Gastroesophageal sphincter (tissue), 4 donors: ENCODE data around the gene C1QTNF4. TPM values are rescaled to one million over a fixed set of nuclear protein-coding genes. Genes with fewer than 3 reads are reported as not detected.

Experiments
- ATAC-seq: fragments of 150-250 bp; one replicate; pipeline ENCODE4 v1.9.1; 2016; ENCODE audit warnings: mild to moderate bottlenecking, moderate library complexity
- H3K27ac ChIP-seq, 4 donors: fragments of 200-600 bp; sonication (generic) in 3 of 4; 1 replicate in 3 of 4; 2 replicates in 1 of 4; pipeline ENCODE4 v1.5.1; 2016 to 2019
- H3K27me3 ChIP-seq: fragments of 200-600 bp; sonication (generic); one replicate; pipeline ENCODE4 v1.5.1; 2019
- H3K36me3 ChIP-seq, 2 donors: fragments of 200-600 bp; sonication (generic); one replicate each; pipeline ENCODE4 v1.5.1; 2019; ENCODE audit warnings: control low read depth in 1 of 2
- H3K4me1 ChIP-seq, 3 donors: fragments of 200-600 bp; sonication (generic); 1 replicate in 2 of 3; 2 replicates in 1 of 3; pipeline ENCODE4 v1.5.1; 2016 to 2019; ENCODE audit warnings: control low read depth in 2 of 3
- H3K4me3 ChIP-seq, 2 donors: fragments of 200-600 bp; sonication (generic); one replicate each; pipeline ENCODE4 v1.5.1; 2019; ENCODE audit warnings: mild to moderate bottlenecking in 1 of 2, moderate library complexity in 1 of 2
- H3K9me3 ChIP-seq, 3 donors: fragments of 200-600 bp; sonication (generic); one replicate each; pipeline ENCODE4 v1.5.1; 2017 to 2019; ENCODE audit warnings: control low read depth in 2 of 3
- CTCF ChIP-seq, 4 experiments: fragments of 200-600 bp in 2 of 4; fragments of 450-650 bp in 2 of 4; sonication (generic) in 1 of 4; IDR thresholded peaks; one replicate each; pipeline ENCODE4 v1.5.1; 2017 to 2019; ENCODE audit warnings: antibody characterized with exemption in 4 of 4, mild to moderate bottlenecking in 2 of 4, moderate library complexity in 2 of 4
- EP300 ChIP-seq: sonication (generic); formaldehyde crosslinking; IDR thresholded peaks from one replicate; pipeline ENCODE4 v1.6.1; 2017; ENCODE audit warnings: antibody characterized with exemption, mild to moderate bottlenecking
- POLR2A ChIP-seq, 2 donors: fragments of 450-650 bp; IDR thresholded peaks; one replicate each; pipeline ENCODE4 v1.6.1; 2017; ENCODE audit warnings: antibody characterized with exemption in 2 of 2, mild to moderate bottlenecking in 2 of 2, moderate library complexity in 1 of 2
- POLR2AphosphoS5 ChIP-seq: sonication (generic); formaldehyde crosslinking; IDR thresholded peaks from one replicate; pipeline ENCODE4 v1.6.1; 2017; ENCODE audit warnings: antibody characterized with exemption
- WGBS, 2 donors: methylation state at CpG; one replicate each; pipeline ENCODE4 v1.1.5; 2018; ENCODE audit warnings: low coverage in 1 of 2; 5-methylcytosine and 5-hydroxymethylcytosine counted together
- total RNA-seq, 4 donors: library from RNA; depleted of rRNA; stranded (reverse); fragments of >200 nt; gene quantifications; one replicate each; pipeline ENCODE4 v1.1.0, GENCODE V29; 2016

C1QTNF4 gene
- total RNA-seq, 4 donors from 2014 or later = 0.47 to 5.1 (median 2.3) TPM

GRCh38 chr11:47595029-47595428 lies 818 bp upstream of the C1QTNF4 start:
- Histone ChIP-seq H3K27ac (no peak overlapping the region), H3K4me3 (no peak overlapping the region), H3K9me3 (peaks cover 0 to 4% (median 0%) of the 10 kb centered on the region in 3 donors), H3K4me1 (peaks cover 0 to 20% (median 11%) of the 10 kb centered on the region in 3 donors), H3K36me3 (no peaks in the 10 kb centered on the region), H3K27me3 (peaks cover 53% of the 10 kb centered on the region)
- TF ChIP-seq CTCF (IDR thresholded peaks at IDR 0.05) = no peak
- TF ChIP-seq POLR2AphosphoS5 = no peak
- no peak for TF ChIP-seq EP300
- TF ChIP-seq POLR2A (IDR thresholded peaks at IDR 0.05) = no peak
- WGBS, 2 donors = 63% methylated on average over 3 of the region's 7 CpGs; no CpG with 5 or more reads in 1 of the 2 donors
- no peak for ATAC-seq

- H3K9me3 ChIP-seq = peaks cover 0 to 4% (median 0%) of the 10 kb centered on the region in 3 donors
- no peaks in the 10 kb centered on the region for H3K36me3 ChIP-seq
- peak overlapping the region in 1 of 2 donors; percentile 42 for H3K4me3 ChIP-seq
- ATAC-seq = no peak
- 11 to 14% methylated on average over 1 to 4 of the region's 6 CpGs for WGBS, 2 donors
- no peak for TF ChIP-seq POLR2AphosphoS5
- TF ChIP-seq CTCF (IDR thresholded peaks at IDR 0.05) = no peak
- TF ChIP-seq EP300 = no peak
- TF ChIP-seq POLR2A (IDR thresholded peaks at IDR 0.05) = no peak
- H3K27ac ChIP-seq = no peak overlapping the region
- peaks cover 0 to 33% (median 11%) of the 10 kb centered on the region in 3 donors for H3K4me1 ChIP-seq
- peaks cover 66% of the 10 kb centered on the region for H3K27me3 ChIP-seq
These were observed 698 bp downstream of the C1QTNF4 start for GRCh38 chr11:47593492-47593933.

- peaks cover 0 to 4% (median 0%) of the 10 kb centered on the region in 3 donors for H3K9me3 ChIP-seq
- H3K4me1 ChIP-seq = peaks cover 0 to 33% (median 11%) of the 10 kb centered on the region in 3 donors
- TF ChIP-seq EP300 = no peak
- no peak for TF ChIP-seq POLR2A (IDR thresholded peaks at IDR 0.05)
- no peak for TF ChIP-seq CTCF (IDR thresholded peaks at IDR 0.05)
- TF ChIP-seq POLR2AphosphoS5 = no peak
- no peaks in the 10 kb centered on the region for H3K36me3 ChIP-seq
- H3K27ac ChIP-seq = no peak overlapping the region
- no peak for ATAC-seq
- WGBS, 2 donors = 83 to 100% methylated on average over 1 of the region's 2 CpGs
- no peak overlapping the region for H3K4me3 ChIP-seq
- H3K27me3 ChIP-seq = peaks cover 66% of the 10 kb centered on the region
These were observed 1.2 kb downstream of the C1QTNF4 start for GRCh38 chr11:47592970-47593369.

- Histone ChIP-seq H3K4me3 (no peak overlapping the region), H3K27ac (no peak overlapping the region), H3K4me1 (peaks cover 0 to 38% (median 11%) of the 10 kb centered on the region in 3 donors), H3K9me3 (peaks cover 0 to 4% (median 0%) of the 10 kb centered on the region in 3 donors), H3K27me3 (peaks cover 66% of the 10 kb centered on the region), H3K36me3 (no peaks in the 10 kb centered on the region)
- TF ChIP-seq CTCF (IDR thresholded peaks at IDR 0.05) (no peak), POLR2AphosphoS5 (no peak), EP300 (no peak), POLR2A (IDR thresholded peaks at IDR 0.05) (no peak)
- ATAC-seq = no peak
- WGBS, 2 donors = 68% methylated on average over 3 of the region's 4 CpGs; no CpG with 5 or more reads in 1 of the 2 donors
These were observed 2.0 kb downstream of the C1QTNF4 start for GRCh38 chr11:47592251-47592650.

GRCh38 chr11:47591764-47592163 lies 2.4 kb downstream of the C1QTNF4 start:
- peaks cover 0 to 4% (median 0%) of the 10 kb centered on the region in 3 donors for H3K9me3 ChIP-seq
- H3K4me1 ChIP-seq = peaks cover 0 to 43% (median 11%) of the 10 kb centered on the region in 3 donors
- no peak overlapping the region for H3K4me3 ChIP-seq
- no peak overlapping the region for H3K27ac ChIP-seq
- ATAC-seq = no peak
- peaks cover 66% of the 10 kb centered on the region for H3K27me3 ChIP-seq
- H3K36me3 ChIP-seq = no peaks in the 10 kb centered on the region
- 50 to 86% methylated on average over 1 to 2 of the region's 7 CpGs for WGBS, 2 donors
- TF ChIP-seq POLR2AphosphoS5 (no peak), CTCF (IDR thresholded peaks at IDR 0.05) (no peak), POLR2A (IDR thresholded peaks at IDR 0.05) (no peak), EP300 (no peak)
